ENCODE measurements around the gene NDUFA11. TPM values are rescaled to one million over a fixed set of nuclear protein-coding genes. Genes with fewer than 3 reads are reported as not detected.
A peak's percentile ranks its signal among the peaks of the same experiment; 100 is the strongest.
"Not testable (repeated sequence)": the region's sequence is repeated elsewhere in the genome, so short reads cannot be mapped to it uniquely, and the experiment has no call there.

NDUFA11 gene
- total and polyA plus RNA-seq, 5 experiments from 2014 or later: 116 to 404 (median 374) TPM

GRCh38 chr19:5857203-5858081 is 46.1 kb downstream of the NDUFA11 start:
- Mint-ChIP-seq H3K36me3 (no peaks in the 10 kb centered on the region), H3K4me3 (no peak overlapping the region), H3K9me3 (no peaks in the 10 kb centered on the region), H3K27ac (no peak overlapping the region), H3K27me3 (peaks cover 0 to 3% (median 0%) of the 10 kb centered on the region in 5 donors), H3K4me1 (peaks cover 0 to 5% (median 0%) of the 10 kb centered on the region in 4 donors)
- POLR2A ChIA-PET: no interaction called here
- DNase-seq: no peak
- ATAC-seq: no peak

DNA sequence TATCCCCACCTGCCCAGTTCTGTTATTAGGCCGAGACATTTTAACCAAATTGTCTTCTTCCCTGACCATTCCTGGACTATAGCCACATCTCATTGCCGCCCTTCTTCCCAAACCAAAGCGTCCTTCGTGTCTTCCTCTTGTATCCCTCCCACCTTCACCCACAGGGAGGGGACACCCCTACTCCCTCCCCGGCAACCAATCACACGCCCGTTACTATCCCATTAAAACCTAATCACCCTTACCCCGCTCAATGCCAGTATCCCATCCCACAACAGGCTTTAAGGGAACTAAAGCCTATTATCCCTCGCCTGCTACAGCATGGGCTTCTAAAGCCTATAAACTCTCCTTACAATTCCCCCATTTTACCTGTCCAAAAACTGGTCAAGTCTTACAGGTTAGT is 48.4 kb downstream of the NDUFA11 start:
- ATAC-seq, POLR2A ChIA-PET, H3K27me3 Mint-ChIP-seq, H3K27ac Mint-ChIP-seq, H3K4me1 Mint-ChIP-seq, H3K36me3 Mint-ChIP-seq, DNase-seq, H3K9me3 Mint-ChIP-seq, H3K4me3 Mint-ChIP-seq: not testable (repeated sequence)

- H3K27me3 Mint-ChIP-seq, H3K4me1 Mint-ChIP-seq, POLR2A ChIA-PET, DNase-seq, H3K36me3 Mint-ChIP-seq, H3K27ac Mint-ChIP-seq, H3K4me3 Mint-ChIP-seq, H3K9me3 Mint-ChIP-seq, ATAC-seq: not testable (repeated sequence)
Observed at GRCh38 chr19:5854121-5854520, 49.5 kb downstream of the NDUFA11 start.

DNA sequence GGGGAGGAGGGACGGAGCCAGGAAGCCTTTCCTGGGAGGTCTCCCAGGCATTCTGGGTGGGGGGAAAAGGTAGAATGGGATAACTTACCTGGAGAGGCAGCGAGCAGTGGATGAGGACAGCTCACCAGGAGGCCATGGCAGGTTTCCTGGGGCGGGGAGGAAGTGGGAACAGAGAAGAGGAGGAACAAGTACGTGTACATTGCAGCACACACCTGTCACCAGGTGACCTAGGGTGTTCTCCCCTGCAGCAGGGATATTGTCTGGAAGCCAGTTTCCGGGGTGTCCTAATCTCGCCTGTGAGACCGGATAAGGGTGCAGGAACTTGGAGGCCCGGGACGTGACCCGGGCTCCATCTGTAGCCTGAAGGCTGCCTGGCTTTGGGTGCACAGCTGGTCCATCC is 52.3 kb downstream of the NDUFA11 start, which contains the start of gene FUT3:
Gene FUT3 (minus strand): TSS at position 148 of the 400 bp plus-strand sequence.
- Mint-ChIP-seq H3K4me1 (peaks cover 0 to 7% (median 5%) of the 10 kb centered on the region in 4 donors), H3K9me3 (no peaks in the 10 kb centered on the region), H3K27me3 (no peaks in the 10 kb centered on the region), H3K4me3 (no peak within 1 kb of the TSS), H3K36me3 (no peaks in the 10 kb centered on the region), H3K27ac (peak within 1 kb of the TSS in 4 of 10 donors; percentile 14 to 58 (median 22))
- no peak for ATAC-seq
- DNase-seq: no peak
- POLR2A ChIA-PET: no interaction called here

- ATAC-seq: no peak
- peaks cover 0 to 7% (median 5%) of the 10 kb centered on the region in 4 donors for H3K4me1 Mint-ChIP-seq
- no peaks in the 10 kb centered on the region for H3K36me3 Mint-ChIP-seq
- POLR2A ChIA-PET: no interaction called here
- H3K27me3 Mint-ChIP-seq: no peaks in the 10 kb centered on the region
- H3K9me3 Mint-ChIP-seq: no peaks in the 10 kb centered on the region
- no peak for DNase-seq
- H3K27ac Mint-ChIP-seq: peak overlapping the region in 2 of 10 donors; percentile 14 to 24
- H3K4me3 Mint-ChIP-seq: no peak overlapping the region
Observed at GRCh38 chr19:5850743-5851293, 52.8 kb downstream of the NDUFA11 start.

DNA sequence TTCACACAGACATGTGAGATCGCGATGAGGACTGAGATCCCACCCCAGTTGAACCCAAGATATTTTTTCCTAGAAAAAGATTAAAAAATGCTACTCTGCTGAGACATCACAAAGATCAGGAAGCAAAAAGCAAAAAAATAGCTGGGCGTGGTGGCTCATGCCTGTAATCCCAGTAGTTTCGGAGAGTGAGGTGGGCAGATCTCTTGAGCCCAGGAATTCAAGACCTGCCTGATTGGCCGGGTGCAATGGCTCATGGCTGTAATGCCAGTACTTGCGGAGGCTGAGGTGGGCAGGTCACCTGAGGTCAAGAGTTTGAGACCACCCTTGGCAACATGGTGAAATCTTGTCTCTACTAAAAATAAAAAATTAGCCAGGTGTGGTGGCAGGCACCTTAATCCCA is 53.4 kb downstream of the NDUFA11 start:
- POLR2A ChIA-PET: no interaction called here
- Mint-ChIP-seq H3K27ac (no peak overlapping the region), H3K9me3 (no peaks in the 10 kb centered on the region), H3K27me3 (no peaks in the 10 kb centered on the region), H3K36me3 (no peaks in the 10 kb centered on the region), H3K4me1 (peaks cover 0 to 7% (median 5%) of the 10 kb centered on the region in 4 donors), H3K4me3 (no peak overlapping the region)
- no peak for DNase-seq
- no peak for ATAC-seq

DNA sequence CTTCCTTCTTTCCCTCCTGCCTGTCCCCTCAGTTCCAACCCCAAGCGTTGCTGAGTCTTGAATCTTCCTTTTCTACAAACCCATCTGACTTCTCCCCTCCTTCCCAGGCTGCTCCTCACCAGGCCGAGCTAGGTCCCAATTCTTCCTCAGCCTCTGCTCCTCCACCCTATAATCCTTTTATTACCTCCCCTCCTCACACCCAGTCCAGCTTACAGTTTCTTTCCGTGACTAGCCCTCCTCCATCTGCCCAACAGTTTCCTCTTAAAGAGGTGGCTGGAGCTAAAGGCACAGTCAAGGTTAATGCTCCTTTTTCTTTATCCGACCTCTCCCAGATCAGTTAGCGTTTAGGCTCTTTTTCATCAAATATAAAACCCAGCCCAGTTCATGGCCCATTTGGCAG is 55.0 kb downstream of the NDUFA11 start:
- H3K9me3 Mint-ChIP-seq, H3K27me3 Mint-ChIP-seq, H3K27ac Mint-ChIP-seq, ATAC-seq, POLR2A ChIA-PET, H3K4me3 Mint-ChIP-seq, DNase-seq, H3K36me3 Mint-ChIP-seq, H3K4me1 Mint-ChIP-seq: not testable (repeated sequence)

DNA sequence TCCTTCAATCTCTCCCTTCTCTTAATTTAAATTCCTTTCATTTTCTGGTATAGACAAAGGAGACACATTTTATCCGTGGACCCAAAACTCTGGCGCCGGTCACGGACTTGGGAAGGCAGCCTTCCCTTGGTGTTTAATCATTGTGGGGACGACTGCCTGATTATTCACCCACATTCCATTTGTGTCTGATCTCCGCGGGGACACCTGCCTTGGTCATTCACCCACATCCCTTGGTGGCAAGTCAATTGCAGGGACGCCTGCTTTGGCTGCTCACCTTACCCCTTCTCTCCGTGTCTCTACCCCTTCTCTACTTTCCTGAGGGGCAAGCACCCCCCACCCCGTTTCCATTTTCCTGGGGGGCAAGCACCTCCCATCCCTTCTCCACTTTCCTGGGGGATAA is 55.7 kb downstream of the NDUFA11 start:
- H3K9me3 Mint-ChIP-seq, POLR2A ChIA-PET, H3K36me3 Mint-ChIP-seq, ATAC-seq, H3K4me1 Mint-ChIP-seq, H3K27me3 Mint-ChIP-seq, H3K4me3 Mint-ChIP-seq, DNase-seq, H3K27ac Mint-ChIP-seq: not testable (repeated sequence)

Other genes with a start within 250 kb of the NDUFA11 start
- gene MICOS13, start 223.3 kb downstream of the NDUFA11 start, total RNA-seq: 10 to 100 TPM; 40.1 to 40.6 TPM
- 100 to 1,000 TPM in 2 of 3 donors, 10 to 100 TPM in 1; 95.5 to 110 (median 102) TPM for gene MICOS13, start 223.3 kb downstream of the NDUFA11 start, polyA plus RNA-seq
- 1 to 10 TPM; 2.8 to 4.1 TPM for gene HSD11B1L, start 222.8 kb downstream of the NDUFA11 start, total RNA-seq
- 1 to 10 TPM; 5.5 to 6.0 (median 5.7) TPM for gene HSD11B1L, start 222.8 kb downstream of the NDUFA11 start, polyA plus RNA-seq
- 1,000 to 10,000 TPM; 1,442 to 1,445 TPM for gene RPL36, start 213.5 kb downstream of the NDUFA11 start, total RNA-seq
- gene RPL36, start 213.5 kb downstream of the NDUFA11 start, polyA plus RNA-seq: 1,000 to 10,000 TPM; 2,357 to 2,883 (median 2,631) TPM
- gene LONP1, start 183.6 kb downstream of the NDUFA11 start, total RNA-seq: 10 to 100 TPM; 74.3 to 75.3 TPM
- gene LONP1, start 183.6 kb downstream of the NDUFA11 start, polyA plus RNA-seq: 10 to 100 TPM; 19.9 to 45.5 (median 21.6) TPM
- gene CATSPERD, start 183.2 kb downstream of the NDUFA11 start, total RNA-seq: not detected
- gene CATSPERD, start 183.2 kb downstream of the NDUFA11 start, polyA plus RNA-seq: not detected
- gene PRR22, start 119.0 kb downstream of the NDUFA11 start, total RNA-seq: 1 to 10 TPM; 8.9 to 10.0 TPM
- gene PRR22, start 119.0 kb downstream of the NDUFA11 start, polyA plus RNA-seq: not detected
- gene DUS3L, start 112.6 kb downstream of the NDUFA11 start, total RNA-seq: 100 to 1,000 TPM; 113 to 116 TPM
- 10 to 100 TPM; 26.3 to 43.2 (median 41.1) TPM for gene DUS3L, start 112.6 kb downstream of the NDUFA11 start, polyA plus RNA-seq
- gene NRTN, start 98.7 kb downstream of the NDUFA11 start, total RNA-seq: under 1 TPM; 0.82 to 0.88 TPM
- under 1 TPM; 0.19 to 0.88 (median 0.81) TPM for gene NRTN, start 98.7 kb downstream of the NDUFA11 start, polyA plus RNA-seq
- not detected for gene FUT6, start 64.1 kb downstream of the NDUFA11 start, total RNA-seq
- gene FUT6, start 64.1 kb downstream of the NDUFA11 start, polyA plus RNA-seq: not detected
- gene FUT3, start 52.3 kb downstream of the NDUFA11 start, total RNA-seq: under 1 TPM in 1 of 2 experiments, not detected in 1; 0.16 TPM
- not detected for gene FUT3, start 52.3 kb downstream of the NDUFA11 start, polyA plus RNA-seq
- gene FUT5, start 33.2 kb downstream of the NDUFA11 start, total RNA-seq: under 1 TPM; 0.34 to 0.38 TPM
- gene FUT5, start 33.2 kb downstream of the NDUFA11 start, polyA plus RNA-seq: under 1 TPM in 1 of 3 donors, not detected in 2; 0.10 TPM
- gene VMAC, start 1.1 kb upstream of the NDUFA11 start, total RNA-seq: 10 to 100 TPM; 32.7 to 34.5 TPM
- gene VMAC, start 1.1 kb upstream of the NDUFA11 start, polyA plus RNA-seq: 1 to 10 TPM; 6.2 to 8.4 (median 7.0) TPM
- gene CAPS, start 10.5 kb upstream of the NDUFA11 start, total RNA-seq: 10 to 100 TPM; 55.9 to 58.3 TPM
- 1 to 10 TPM; 1.3 to 2.8 (median 2.0) TPM for gene CAPS, start 10.5 kb upstream of the NDUFA11 start, polyA plus RNA-seq
- 100 to 1,000 TPM; 128 to 145 TPM for gene RANBP3, start 74.3 kb upstream of the NDUFA11 start, total RNA-seq
- gene RANBP3, start 74.3 kb upstream of the NDUFA11 start, polyA plus RNA-seq: 10 to 100 TPM in 1 of 3 donors, 1 to 10 TPM in 2; 7.7 to 13.0 (median 9.1) TPM
- 1 to 10 TPM; 5.6 to 9.9 TPM for gene RFX2, start 206.7 kb upstream of the NDUFA11 start, total RNA-seq
- gene RFX2, start 206.7 kb upstream of the NDUFA11 start, polyA plus RNA-seq: 10 to 100 TPM in 1 of 3 donors, 1 to 10 TPM in 2; 4.0 to 10.4 (median 5.9) TPM
- gene ACSBG2, start 231.9 kb upstream of the NDUFA11 start, total RNA-seq: not detected
- under 1 TPM in 1 of 3 donors, not detected in 2; 0.07 TPM for gene ACSBG2, start 231.9 kb upstream of the NDUFA11 start, polyA plus RNA-seq

Measured in naive thymus-derived CD8-positive, alpha-beta T cell (primary cell).